ENCODE results near the gene GH2. TPM values are rescaled to one million over a fixed set of nuclear protein-coding genes. Genes with fewer than 3 reads are reported as not detected.
"Not testable (repeated sequence)": the region's sequence is repeated elsewhere in the genome, so short reads cannot be mapped to it uniquely, and the experiment has no call there.

Gene GH2
- polyA plus RNA-seq, 1 donor from 2014 or later: not detected

- no peak overlapping the region for H3K9ac ChIP-seq (ENCODE audit: low read length)
- H2AFZ ChIP-seq (ENCODE audit: low read depth, low read length): no peak overlapping the region
- H3K9me3 ChIP-seq (ENCODE audit: low read length): no peaks in the 10 kb centered on the region
- no peaks in the 10 kb centered on the region for H3K79me2 ChIP-seq (replicated peaks; ENCODE audit: insufficient read depth, low read length)
- no peaks in the 10 kb centered on the region for H3F3A ChIP-seq (ENCODE audit: insufficient read depth, low read length, poor library complexity, severe bottlenecking)
- no peak overlapping the region for H3K27ac ChIP-seq (ENCODE audit: low read length)
- H3K4me3 ChIP-seq (ENCODE audit: low read length): no peak overlapping the region
- no peak overlapping the region for H3K4me2 ChIP-seq (ENCODE audit: low read length)
- H4K20me1 ChIP-seq (ENCODE audit: insufficient read depth): no peaks in the 10 kb centered on the region
- no peaks in the 10 kb centered on the region for H3K9me2 ChIP-seq (ENCODE audit: insufficient read depth, low read length)
- no peaks in the 10 kb centered on the region for H3K36me3 ChIP-seq (ENCODE audit: insufficient read depth, low read length)
- no peaks in the 10 kb centered on the region for H3K27me3 ChIP-seq (ENCODE audit: insufficient read depth, low read depth, low read length)
- TF ChIP-seq MXI1 (conservative IDR thresholded peaks at IDR 0.05; ENCODE audit: poor library complexity, severe bottlenecking) (no peak), CTCF (IDR thresholded peaks at IDR 0.05; ENCODE audit: poor library complexity, severe bottlenecking) (no peak), REST (IDR thresholded peaks at IDR 0.05; ENCODE audit: borderline replicate concordance) (no peak), RAD21 (conservative IDR thresholded peaks at IDR 0.05) (no peak), TAF1 (IDR thresholded peaks at IDR 0.05; ENCODE audit: low read depth) (no peak), SMC3 (conservative IDR thresholded peaks at IDR 0.05; ENCODE audit: poor library complexity) (no peak), POLR2AphosphoS5 (IDR thresholded peaks at IDR 0.05) (no peak), EP300 (conservative IDR thresholded peaks at IDR 0.05; ENCODE audit: poor library complexity, severe bottlenecking) (no peak), EZH2 (IDR thresholded peaks at IDR 0.05; ENCODE audit: borderline replicate concordance, insufficient read depth, low read length, poor library complexity, severe bottlenecking) (no peak)
These were observed 35.9 kb upstream of the GH2 start for GRCh38 chr17:63917646-63918045.

GRCh38 chr17:63917206-63917605 is 35.5 kb upstream of the GH2 start:
- not testable (repeated sequence) for H3K4me2 ChIP-seq (ENCODE audit: low read length); H3K27ac ChIP-seq (ENCODE audit: low read length)

GRCh38 chr17:63916566-63917185 is 34.9 kb upstream of the GH2 start:
- H2AFZ ChIP-seq (ENCODE audit: low read depth, low read length): no peak overlapping the region
- no peaks in the 10 kb centered on the region for H3F3A ChIP-seq (ENCODE audit: insufficient read depth, low read length, poor library complexity, severe bottlenecking)
- H3K9me3 ChIP-seq (ENCODE audit: low read length): no peaks in the 10 kb centered on the region
- H3K36me3 ChIP-seq (ENCODE audit: insufficient read depth, low read length): no peaks in the 10 kb centered on the region
- TF ChIP-seq MXI1 (conservative IDR thresholded peaks at IDR 0.05; ENCODE audit: poor library complexity, severe bottlenecking) (no peak), CTCF (IDR thresholded peaks at IDR 0.05; ENCODE audit: poor library complexity, severe bottlenecking) (no peak)
- no peak overlapping the region for H3K4me2 ChIP-seq (ENCODE audit: low read length)
- H3K4me3 ChIP-seq (ENCODE audit: low read length): no peak overlapping the region
- H3K9me2 ChIP-seq (ENCODE audit: insufficient read depth, low read length): no peaks in the 10 kb centered on the region
- H3K27me3 ChIP-seq (ENCODE audit: insufficient read depth, low read depth, low read length): no peaks in the 10 kb centered on the region
- no peaks in the 10 kb centered on the region for H4K20me1 ChIP-seq (ENCODE audit: insufficient read depth)
- H3K79me2 ChIP-seq (replicated peaks; ENCODE audit: insufficient read depth, low read length): no peaks in the 10 kb centered on the region
- H3K9ac ChIP-seq (ENCODE audit: low read length): no peak overlapping the region
- H3K27ac ChIP-seq (ENCODE audit: low read length): no peak overlapping the region

More at GRCh38 chr17:63917206-63917605, 35.5 kb upstream of the GH2 start:
- not testable (repeated sequence) for H3K27me3 ChIP-seq (ENCODE audit: insufficient read depth, low read depth, low read length); H3K36me3 ChIP-seq (ENCODE audit: insufficient read depth, low read length); H3K4me3 ChIP-seq (ENCODE audit: low read length); H2AFZ ChIP-seq (ENCODE audit: low read depth, low read length); H3F3A ChIP-seq (ENCODE audit: insufficient read depth, low read length, poor library complexity, severe bottlenecking); H3K9ac ChIP-seq (ENCODE audit: low read length); H4K20me1 ChIP-seq (ENCODE audit: insufficient read depth); H3K9me3 ChIP-seq (ENCODE audit: low read length); H3K9me2 ChIP-seq (ENCODE audit: insufficient read depth, low read length); H3K79me2 ChIP-seq (replicated peaks; ENCODE audit: insufficient read depth, low read length)

- not testable (repeated sequence) for H3K36me3 ChIP-seq (ENCODE audit: insufficient read depth, low read length); H4K20me1 ChIP-seq (ENCODE audit: insufficient read depth); H3F3A ChIP-seq (ENCODE audit: insufficient read depth, low read length, poor library complexity, severe bottlenecking); H3K9ac ChIP-seq (ENCODE audit: low read length); H3K4me3 ChIP-seq (ENCODE audit: low read length); H3K9me3 ChIP-seq (ENCODE audit: low read length); H3K27me3 ChIP-seq (ENCODE audit: insufficient read depth, low read depth, low read length); H3K9me2 ChIP-seq (ENCODE audit: insufficient read depth, low read length); H3K79me2 ChIP-seq (replicated peaks; ENCODE audit: insufficient read depth, low read length); H3K4me2 ChIP-seq (ENCODE audit: low read length); H2AFZ ChIP-seq (ENCODE audit: low read depth, low read length); H3K27ac ChIP-seq (ENCODE audit: low read length)
These were observed 34.0 kb upstream of the GH2 start for GRCh38 chr17:63915753-63916152.

Measured in neural cell (in vitro differentiated cells).